ENCODE results near the gene PRKN. TPM values are rescaled to one million over a fixed set of nuclear protein-coding genes. Genes with fewer than 3 reads are reported as not detected.

PRKN gene
- total RNA-seq, 4 donors from 2014 or later, result 6.3 to 11.9 (median 9.5) TPM

DNA sequence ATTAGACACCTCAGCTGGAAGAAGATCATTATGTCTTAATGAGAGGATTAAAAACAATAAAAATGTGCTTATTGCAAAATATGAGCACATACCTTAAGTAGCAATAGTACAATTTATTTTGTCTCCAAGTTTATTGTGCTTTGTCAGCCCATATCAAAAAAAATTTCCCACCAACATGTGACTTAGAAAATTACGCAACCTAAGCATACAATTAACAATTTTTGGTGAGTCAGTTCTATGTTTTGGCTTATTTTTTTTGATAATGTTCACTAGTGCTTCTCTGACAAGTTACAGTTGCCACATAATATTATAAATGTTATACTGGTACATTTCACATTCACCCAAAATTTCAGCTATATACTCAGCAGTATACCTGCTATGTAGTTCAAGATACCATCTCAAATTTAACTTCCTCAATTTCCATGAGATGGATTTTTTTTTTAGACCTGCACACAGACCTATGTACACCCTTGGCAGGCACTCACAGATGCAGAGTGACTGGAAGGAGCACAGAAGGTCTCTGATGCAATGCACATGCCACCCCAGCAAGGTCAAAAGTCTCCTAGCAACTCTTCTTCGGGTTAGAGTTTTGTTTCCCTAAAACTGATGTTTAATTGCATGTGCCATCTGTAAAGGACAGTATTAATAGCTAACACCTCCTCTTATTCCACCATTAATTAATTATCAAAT lies 112.4 kb downstream of the PRKN start:
- TF ChIP-seq POLR2A (IDR thresholded peaks at IDR 0.05), result no peak
- TF ChIP-seq, protein P1, sequence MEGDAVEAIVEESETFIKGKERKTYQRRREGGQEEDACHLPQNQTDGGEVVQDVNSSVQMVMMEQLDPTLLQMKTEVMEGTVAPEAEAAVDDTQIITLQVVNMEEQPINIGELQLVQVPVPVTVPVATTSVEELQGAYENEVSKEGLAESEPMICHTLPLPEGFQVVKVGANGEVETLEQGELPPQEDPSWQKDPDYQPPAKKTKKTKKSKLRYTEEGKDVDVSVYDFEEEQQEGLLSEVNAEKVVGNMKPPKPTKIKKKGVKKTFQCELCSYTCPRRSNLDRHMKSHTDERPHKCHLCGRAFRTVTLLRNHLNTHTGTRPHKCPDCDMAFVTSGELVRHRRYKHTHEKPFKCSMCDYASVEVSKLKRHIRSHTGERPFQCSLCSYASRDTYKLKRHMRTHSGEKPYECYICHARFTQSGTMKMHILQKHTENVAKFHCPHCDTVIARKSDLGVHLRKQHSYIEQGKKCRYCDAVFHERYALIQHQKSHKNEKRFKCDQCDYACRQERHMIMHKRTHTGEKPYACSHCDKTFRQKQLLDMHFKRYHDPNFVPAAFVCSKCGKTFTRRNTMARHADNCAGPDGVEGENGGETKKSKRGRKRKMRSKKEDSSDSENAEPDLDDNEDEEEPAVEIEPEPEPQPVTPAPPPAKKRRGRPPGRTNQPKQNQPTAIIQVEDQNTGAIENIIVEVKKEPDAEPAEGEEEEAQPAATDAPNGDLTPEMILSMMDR (IDR thresholded peaks at IDR 0.05), result no peak
- no peak overlapping the region for H3K4me3 ChIP-seq (ENCODE audit: low read depth, poor library complexity, severe bottlenecking)
- no peak for DNase-seq (ENCODE audit: low spot score in 2 of 2)
- intact Hi-C loops (cut with DNase I; ENCODE audit: low total_unique reads), result no loop called here
- 54 to 74% methylated on average over 2 of the region's 2 CpGs for WGBS, 2 donors

DNA sequence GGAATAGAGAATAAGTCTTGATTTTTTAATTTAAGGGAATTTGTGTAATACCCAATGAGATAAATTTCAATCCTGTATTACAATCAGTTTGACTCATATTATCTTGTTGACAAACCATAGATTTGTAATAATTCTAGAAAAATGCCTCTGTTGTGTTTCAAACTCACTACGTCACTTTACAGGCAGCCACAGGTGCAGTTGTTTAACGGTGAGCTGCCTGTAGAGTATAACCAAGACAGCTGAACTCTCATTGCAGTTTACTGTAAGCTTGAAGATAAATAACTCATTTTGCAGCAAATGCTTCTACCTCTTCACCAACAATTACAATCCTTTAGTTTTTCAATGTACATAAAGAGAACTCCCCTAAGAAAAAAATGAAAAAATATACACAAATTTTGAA lies 114.3 kb downstream of the PRKN start:
- no peak for TF ChIP-seq POLR2A (IDR thresholded peaks at IDR 0.05)
- TF ChIP-seq, protein P1 (IDR thresholded peaks at IDR 0.05), result no peak
- WGBS, 2 donors, result 87 to 89% methylated on average over 2 of the region's 2 CpGs
- H3K4me3 ChIP-seq (ENCODE audit: low read depth, poor library complexity, severe bottlenecking), result no peak overlapping the region
- DNase-seq (ENCODE audit: low spot score in 2 of 2), result no peak
- intact Hi-C loops (cut with DNase I; ENCODE audit: low total_unique reads), result no loop called here

DNA sequence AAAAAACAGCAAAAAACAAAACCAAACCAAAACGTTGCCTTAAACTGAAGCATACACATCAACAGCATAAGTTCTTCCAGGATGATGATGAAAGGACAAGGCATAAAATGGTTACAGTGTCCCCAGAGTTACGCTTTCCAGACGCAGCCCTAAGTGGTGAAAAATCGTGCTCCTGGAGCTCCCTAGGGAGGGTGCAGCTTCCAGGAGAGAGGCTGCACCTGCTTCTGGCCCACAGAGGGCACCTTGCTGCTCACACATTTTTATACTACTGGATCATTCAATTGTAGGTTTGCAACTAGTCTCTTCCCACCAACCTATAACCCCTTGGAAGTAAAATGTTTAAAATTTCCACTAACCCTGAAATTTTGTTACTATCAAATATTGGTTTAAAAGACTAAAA lies 115.0 kb downstream of the PRKN start:
- DNase-seq (ENCODE audit: low spot score in 2 of 2), result no peak
- TF ChIP-seq POLR2A (IDR thresholded peaks at IDR 0.05), result no peak
- TF ChIP-seq, protein P1 (IDR thresholded peaks at IDR 0.05), result no peak
- intact Hi-C loops (cut with DNase I; ENCODE audit: low total_unique reads), result no loop called here
- no peak overlapping the region for H3K4me3 ChIP-seq (ENCODE audit: low read depth, poor library complexity, severe bottlenecking)
- 72 to 73% methylated on average over 4 of the region's 4 CpGs for WGBS, 2 donors

DNA sequence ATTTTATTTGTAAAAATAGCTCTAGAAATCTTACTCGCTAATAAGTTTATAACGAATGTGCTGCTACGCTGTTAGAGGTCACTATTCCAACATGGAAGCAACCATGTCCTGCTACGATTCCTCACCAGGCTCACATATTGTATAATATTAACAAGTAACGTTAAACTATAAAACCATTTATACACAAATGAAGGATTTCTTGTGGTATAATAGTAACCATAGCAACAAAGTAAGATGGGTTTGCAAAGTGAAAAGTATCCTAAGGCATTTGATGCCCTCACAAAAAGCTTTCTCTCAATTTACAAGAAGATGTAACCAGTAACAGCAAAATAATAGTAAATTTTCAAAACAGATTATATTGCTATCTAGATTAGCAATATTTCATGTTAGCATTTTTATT lies 117.2 kb downstream of the PRKN start:
- no peak overlapping the region for H3K4me3 ChIP-seq (ENCODE audit: low read depth, poor library complexity, severe bottlenecking)
- no peak for DNase-seq (ENCODE audit: low spot score in 2 of 2)
- TF ChIP-seq, protein P1 (IDR thresholded peaks at IDR 0.05), result no peak
- no peak for TF ChIP-seq POLR2A (IDR thresholded peaks at IDR 0.05)
- intact Hi-C loops (cut with DNase I; ENCODE audit: low total_unique reads), result no loop called here
- 96 to 100% methylated on average over 5 of the region's 5 CpGs for WGBS, 2 donors

DNA sequence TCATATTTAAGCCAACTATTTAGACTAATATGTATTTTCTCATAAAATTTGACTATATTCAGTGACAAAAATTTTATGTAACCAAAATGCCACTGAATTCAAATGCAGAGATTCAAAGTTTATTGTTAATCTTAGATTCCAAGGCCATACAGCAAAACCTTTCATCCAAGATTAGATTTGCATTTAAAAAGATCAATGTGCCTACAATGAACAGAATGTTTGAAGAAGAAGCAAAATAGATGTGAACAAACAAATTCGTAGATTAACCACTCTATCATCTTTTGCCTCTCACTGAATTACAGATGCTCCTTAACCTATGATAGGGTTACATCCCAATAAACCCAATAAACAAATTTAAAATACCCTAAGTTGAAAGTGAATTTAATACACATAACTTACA lies 121.7 kb downstream of the PRKN start:
- TF ChIP-seq POLR2A (IDR thresholded peaks at IDR 0.05), result no peak
- TF ChIP-seq, protein P1 (IDR thresholded peaks at IDR 0.05), result no peak
- H3K4me3 ChIP-seq (ENCODE audit: low read depth, poor library complexity, severe bottlenecking), result no peak overlapping the region
- WGBS, 2 donors, result 86 to 92% methylated on average over 1 of the region's 1 CpG
- intact Hi-C loops (cut with DNase I; ENCODE audit: low total_unique reads), result no loop called here
- no peak for DNase-seq (ENCODE audit: low spot score in 2 of 2)
